Measurements from ENCODE around the gene MFRP. TPM values are rescaled to one million over a fixed set of nuclear protein-coding genes. Genes with fewer than 3 reads are reported as not detected.

MFRP gene
- polyA plus RNA-seq, 2 of the 4 experiments (the other 2 are of a cell fraction) = not detected

GRCh38 chr11:119332111-119332765 is 14.3 kb downstream of the MFRP start (continued):
- no peak for TF ChIP-seq ZSCAN20 (CRISPR knock-in tag; IDR thresholded peaks at IDR 0.05)

GRCh38 chr11:119330237-119330636 is 16.3 kb downstream of the MFRP start:
- 43% methylated on average over 1 of the region's 1 CpG for WGBS (ENCODE audit: missing lambda C conversion rate)
- Histone ChIP-seq H3K4me1 (0 out of 3 replicates have a peak, but pooled peaks cover 1% of the 10 kb centered on the region), H3K4me2 (no peak overlapping the region), H3K4me3 (no peak overlapping the region), H3K9me3 (no peaks in the 10 kb centered on the region), H3K27ac (no peak overlapping the region)
- DNase-seq (ENCODE audit: low read depth in 1 of 2, low spot score in 1 of 2) (no peak), FAIRE-seq (no peak), ATAC-seq (no peak)
- ChIA-PET CTCF (interaction anchor here (2.4 to 11.6 kb wide), 3 partner anchors 7 to 44 kb away, joined by 7 to 160 read pairs (median 64); partner anchors contain the start of gene C1QTNF5), POLR2A (no interaction called here)
- no peak for TF ChIP-seq EHF (CRISPR knock-in tag; IDR thresholded peaks at IDR 0.05)
- no peak for TF ChIP-seq HOXB13 (CRISPR knock-in tag; IDR thresholded peaks at IDR 0.05; ENCODE audit: low read depth)
- no peak for TF ChIP-seq CBX2 (IDR thresholded peaks at IDR 0.05; ENCODE audit: borderline replicate concordance, low read depth)
- no peak for TF ChIP-seq PHF8 (IDR thresholded peaks at IDR 0.05; ENCODE audit: borderline replicate concordance, low read depth)
- TF ChIP-seq FOSL2 (IDR thresholded peaks at IDR 0.05) = no peak
- no peak for TF ChIP-seq FOSL2 (CRISPR knock-in tag; IDR thresholded peaks at IDR 0.05)
- TF ChIP-seq HES2 (IDR thresholded peaks at IDR 0.05) = no peak
- TF ChIP-seq HDAC2 (IDR thresholded peaks at IDR 0.05) = no peak
- no peak for TF ChIP-seq ZC3H11A (IDR thresholded peaks at IDR 0.05)
- TF ChIP-seq TP53 (CRISPR knock-in tag; IDR thresholded peaks at IDR 0.05) = no peak
- TF ChIP-seq NPAS2 (CRISPR knock-in tag; IDR thresholded peaks at IDR 0.05; ENCODE audit: borderline replicate concordance) = no peak
- no peak for TF ChIP-seq JUNB (IDR thresholded peaks at IDR 0.05)
- no peak for TF ChIP-seq REST (IDR thresholded peaks at IDR 0.05)
- no peak for TF ChIP-seq FOXS1 (CRISPR knock-in tag; IDR thresholded peaks at IDR 0.05)
- no peak for TF ChIP-seq ELK1 (IDR thresholded peaks at IDR 0.05; ENCODE audit: low read depth, low read length)
- TF ChIP-seq KDM5A (IDR thresholded peaks at IDR 0.05) = no peak
- no peak for TF ChIP-seq KDM1A (IDR thresholded peaks at IDR 0.05; ENCODE audit: low read depth)
- no peak for TF ChIP-seq ZNF302 (CRISPR knock-in tag; IDR thresholded peaks at IDR 0.05)
- TF ChIP-seq SMC3 (IDR thresholded peaks at IDR 0.05) = no peak
- no peak for TF ChIP-seq MYC (IDR thresholded peaks at IDR 0.05; ENCODE audit: borderline replicate concordance, low read length)
- TF ChIP-seq CTCF (IDR thresholded peaks at IDR 0.05) = no peak

All from A549 (cell line).